ENCODE measurements around the gene IRAK1.

DNA sequence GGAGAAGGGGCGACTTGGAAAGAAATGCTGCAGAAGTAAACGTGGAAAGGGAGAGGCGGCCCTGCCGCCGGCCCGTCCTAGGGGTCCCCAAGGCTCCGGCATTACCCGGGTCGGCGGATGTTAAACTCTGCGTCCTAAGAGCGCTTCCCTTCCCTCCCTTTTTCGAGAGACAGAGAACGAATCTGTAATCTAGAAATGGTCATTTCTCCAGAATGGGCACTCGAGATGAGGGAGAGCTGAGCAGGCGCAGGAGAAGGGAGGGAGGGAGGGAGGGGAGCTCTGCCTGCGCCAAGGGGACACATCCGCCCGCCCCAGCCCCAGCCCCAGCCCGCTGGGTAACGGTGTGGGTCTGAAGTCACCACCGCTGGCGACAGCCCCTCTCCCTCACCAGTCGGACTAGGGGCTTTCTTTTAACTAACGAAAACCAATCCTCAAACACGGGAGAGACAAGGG is 49.8 kb downstream of the IRAK1 start:
- TF ChIP-seq, protein P1, sequence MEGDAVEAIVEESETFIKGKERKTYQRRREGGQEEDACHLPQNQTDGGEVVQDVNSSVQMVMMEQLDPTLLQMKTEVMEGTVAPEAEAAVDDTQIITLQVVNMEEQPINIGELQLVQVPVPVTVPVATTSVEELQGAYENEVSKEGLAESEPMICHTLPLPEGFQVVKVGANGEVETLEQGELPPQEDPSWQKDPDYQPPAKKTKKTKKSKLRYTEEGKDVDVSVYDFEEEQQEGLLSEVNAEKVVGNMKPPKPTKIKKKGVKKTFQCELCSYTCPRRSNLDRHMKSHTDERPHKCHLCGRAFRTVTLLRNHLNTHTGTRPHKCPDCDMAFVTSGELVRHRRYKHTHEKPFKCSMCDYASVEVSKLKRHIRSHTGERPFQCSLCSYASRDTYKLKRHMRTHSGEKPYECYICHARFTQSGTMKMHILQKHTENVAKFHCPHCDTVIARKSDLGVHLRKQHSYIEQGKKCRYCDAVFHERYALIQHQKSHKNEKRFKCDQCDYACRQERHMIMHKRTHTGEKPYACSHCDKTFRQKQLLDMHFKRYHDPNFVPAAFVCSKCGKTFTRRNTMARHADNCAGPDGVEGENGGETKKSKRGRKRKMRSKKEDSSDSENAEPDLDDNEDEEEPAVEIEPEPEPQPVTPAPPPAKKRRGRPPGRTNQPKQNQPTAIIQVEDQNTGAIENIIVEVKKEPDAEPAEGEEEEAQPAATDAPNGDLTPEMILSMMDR (IDR thresholded peaks at IDR 0.05; ENCODE audit: low read depth, low read length, poor library complexity, severe bottlenecking) = no peak
- no peak for TF ChIP-seq EZH2phosphoT487 (IDR thresholded peaks at IDR 0.05; ENCODE audit: borderline replicate concordance, low read length)

Data from DOHH2 (cell line).